A549 (cell line): Measurements from ENCODE around the gene RABGAP1L. TPM values are rescaled to one million over a fixed set of nuclear protein-coding genes. Genes with fewer than 3 reads are reported as not detected.
"Not testable (repeated sequence)": the region's sequence is repeated elsewhere in the genome, so short reads cannot be mapped to it uniquely, and the experiment has no call there.

ENCODE experiments used
- ATAC-seq, 2 experiments: fragments of 200-7000 bp in 1 of 2; fragments of >200 bp in 1 of 2; cut with Nextera tagmentation in 1 of 2; cut with Tn5 transposase in 1 of 2; 3 replicates each; pipeline versions ENCODE4 v1.8.0 to v1.9.1; 2018 to 2020; ENCODE audit warnings: mild to moderate bottlenecking in 1 of 2, moderate library complexity in 1 of 2
- CTCF ChIA-PET: fragments of 300-600 bp; sonication (Branson Sonifier 250); formaldehyde crosslinking; extraction: SDS; loops from one replicate; lab custom pipeline; 2021; ENCODE audit warnings: antibody characterized with exemption, inconsistent platforms; lab: Yijun Ruan, JAX
- POLR2A ChIA-PET: fragments of 350-600 bp; formaldehyde crosslinking; extraction: SDS; loops from one replicate; lab custom pipeline; 2021; ENCODE audit warnings: antibody characterized with exemption, inconsistent platforms; lab: Yijun Ruan, JAX
- DNase-seq, 2 experiments: peaks; one replicate each; pipeline versions ENCODE4 v3.0.0 to v3.0.0-alpha.2; 2011 to 2016; ENCODE audit warnings: low read depth in 1 of 2, low spot score in 1 of 2
- FAIRE-seq: peaks from 2 replicates; lab custom pipeline; 2011; peaks lifted over from hg19 to GRCh38; lab: Jason Lieb, UNC
- H3K27ac ChIP-seq, 2 experiments: fragments of >200 bp; sonication (Bioruptor Twin); formaldehyde crosslinking; 3 replicates each; pipeline ENCODE4 v1.5.1; 2016 to 2017
- H3K4me1 ChIP-seq: fragments of >200 bp; sonication (Bioruptor Twin); formaldehyde crosslinking; 3 replicates; pipeline ENCODE4 v1.6.1; 2016
- H3K4me2 ChIP-seq: fragments of >200 bp; sonication (Bioruptor Twin); formaldehyde crosslinking; 3 replicates; pipeline ENCODE4 v1.6.1; 2016
- H3K4me3 ChIP-seq: fragments of >200 bp; sonication (Bioruptor Twin); formaldehyde crosslinking; 3 replicates; pipeline ENCODE4 v1.5.1; 2016
- H3K9me3 ChIP-seq: fragments of >200 bp; sonication (Bioruptor Twin); formaldehyde crosslinking; 3 replicates; pipeline ENCODE4 v1.6.1; 2016
- BHLHE40 ChIP-seq: IDR thresholded peaks from 2 replicates; pipeline ENCODE4 v1.6.1; 2012; ENCODE audit warnings: low read depth, low read length, inconsistent platforms
- CEBPB ChIP-seq, 2 experiments: fragments of >200 bp in 1 of 2; sonication (Bioruptor Twin) in 1 of 2; formaldehyde crosslinking in 1 of 2; IDR thresholded peaks; 2 replicates each; pipeline ENCODE4 v1.6.1; 2012 to 2016
- CHD2 ChIP-seq: fragments of 150-350 bp; IDR thresholded peaks from 2 replicates; pipeline ENCODE4 v1.6.1; 2014; ENCODE audit warnings: low read length; ENCODE audit not compliant: partially characterized antibody
- EHMT2 ChIP-seq: fragments of 200-600 bp; sonication (generic); IDR thresholded peaks from 2 replicates; pipeline ENCODE4 v1.6.1; 2016; ENCODE audit warnings: antibody characterized with exemption, low read depth, mild to moderate bottlenecking, moderate library complexity
- FOSL2 ChIP-seq, 2 experiments: fragments of 450-650 bp in 1 of 2; fragments of >200 bp in 1 of 2; sonication (Bioruptor Twin) in 1 of 2; formaldehyde crosslinking; IDR thresholded peaks; 2 replicates each; pipeline versions ENCODE4 v1.5.0 to v1.6.1; 2016 to 2020; ENCODE audit warnings: mild to moderate bottlenecking in 1 of 2, moderate library complexity in 1 of 2
- FOXS1 ChIP-seq: fragments of 250-450 bp; sonication (Bioruptor Pico); IDR thresholded peaks from 2 replicates; pipeline ENCODE4 v1.5.0; 2020; ENCODE audit warnings: mild to moderate bottlenecking, moderate library complexity
- GATA3 ChIP-seq: IDR thresholded peaks from 2 replicates; pipeline ENCODE4 v1.6.1; 2012; ENCODE audit warnings: borderline replicate concordance
- HDAC2 ChIP-seq: fragments of 200-600 bp; sonication (generic); IDR thresholded peaks from 2 replicates; pipeline ENCODE4 v1.6.1; 2016
- HOXA7 ChIP-seq: fragments of 250-450 bp; sonication (Bioruptor Pico); IDR thresholded peaks from 2 replicates; pipeline ENCODE4 v1.5.0; 2020; ENCODE audit warnings: mild to moderate bottlenecking, moderate library complexity
- HOXB13 ChIP-seq: fragments of 250-450 bp; sonication (Bioruptor Pico); IDR thresholded peaks from 2 replicates; pipeline ENCODE4 v1.5.0; 2020; ENCODE audit warnings: low read depth, mild to moderate bottlenecking, moderate library complexity
- HOXB5 ChIP-seq: fragments of 250-450 bp; sonication (Bioruptor Pico); IDR thresholded peaks from 2 replicates; pipeline ENCODE4 v1.5.0; 2020; ENCODE audit warnings: mild to moderate bottlenecking, moderate library complexity
- JUN ChIP-seq, 2 experiments: fragments of >200 bp; sonication (Bioruptor Twin); formaldehyde crosslinking; IDR thresholded peaks; 2 replicates in 1 of 2; 3 replicates in 1 of 2; pipeline ENCODE4 v1.6.1; 2016 to 2017
- KDM5A ChIP-seq: fragments of 200-600 bp; sonication (generic); IDR thresholded peaks from 2 replicates; pipeline ENCODE4 v1.6.1; 2016; ENCODE audit warnings: antibody characterized with exemption, mild to moderate bottlenecking
- NR3C1 ChIP-seq: fragments of >200 bp; sonication (Bioruptor Twin); formaldehyde crosslinking; IDR thresholded peaks from 3 replicates; pipeline ENCODE4 v1.6.1; 2017
- POLR2A ChIP-seq: IDR thresholded peaks from 2 replicates; pipeline ENCODE4 v1.6.1; 2012; ENCODE audit warnings: mild to moderate bottlenecking, low read length
- POLR2AphosphoS2 ChIP-seq: conservative IDR thresholded peaks from 2 replicates; pipeline ENCODE4 v1.6.1; 2012; ENCODE audit warnings: low read length, improper control_type of control experiment, inconsistent platforms
- RAD21 ChIP-seq, 2 experiments: fragments of >200 bp in 1 of 2; sonication (Bioruptor Twin) in 1 of 2; formaldehyde crosslinking in 1 of 2; IDR thresholded peaks in 1 of 2; conservative IDR thresholded peaks in 1 of 2; 2 replicates in 1 of 2; 3 replicates in 1 of 2; pipeline ENCODE4 v1.6.1; 2012 to 2018; ENCODE audit warnings: inconsistent platforms in 1 of 2
- RNF2 ChIP-seq: fragments of 200-600 bp; sonication (generic); IDR thresholded peaks from 2 replicates; pipeline ENCODE4 v1.6.1; 2016; ENCODE audit warnings: low read depth, mild to moderate bottlenecking, antibody characterized with exemption, moderate library complexity, borderline replicate concordance
- TP53 ChIP-seq: fragments of 250-450 bp; sonication (Bioruptor Pico); IDR thresholded peaks from 2 replicates; pipeline ENCODE4 v1.5.0; 2021; ENCODE audit warnings: mild to moderate bottlenecking, moderate library complexity
- ZC3H11A ChIP-seq: fragments of 450-650 bp; IDR thresholded peaks from 2 replicates; pipeline ENCODE4 v1.6.1; 2014; ENCODE audit warnings: antibody characterized with exemption, mild to moderate bottlenecking
- ZSCAN20 ChIP-seq: fragments of 250-450 bp; sonication (Bioruptor Pico); IDR thresholded peaks from 2 replicates; pipeline ENCODE4 v1.8.0; 2022; ENCODE audit warnings: mild to moderate bottlenecking, moderate library complexity
- WGBS: methylation state at CpG from one replicate; pipeline ENCODE4 v1.1.6; 2017; ENCODE audit errors: missing lambda C conversion rate; 5-methylcytosine and 5-hydroxymethylcytosine counted together
- polyA plus RNA-seq, 4 experiments: library from polyadenylated mRNA; depleted of rRNA in 3 of 4; stranded (reverse); fragments of >200 nt; fragmentation: RNase III in 1 of 4; extraction: RNeasy Plus Mini Kit Qiagen cat#74134 plus additional on column Dnase treatment in 1 of 4; gene quantifications; 2 replicates in 3 of 4; 3 replicates in 1 of 4; pipeline ENCODE4 v1.2.3, GENCODE V29; 2011 to 2017
- TF ChIP-seq, protein P1 (sequence below): fragments of >200 bp; sonication (Bioruptor Twin); formaldehyde crosslinking; IDR thresholded peaks from 2 replicates; pipeline ENCODE4 v1.6.1; 2016
- TF ChIP-seq, protein P2 (sequence below): fragments of 250-450 bp; sonication (Bioruptor Pico); IDR thresholded peaks from 2 replicates; pipeline ENCODE4 v1.5.0; 2020; ENCODE audit warnings: low read depth, mild to moderate bottlenecking, moderate library complexity
- TF ChIP-seq, protein P3 (sequence below): fragments of 450-650 bp; IDR thresholded peaks from 2 replicates; pipeline ENCODE4 v1.6.1; 2014; ENCODE audit warnings: antibody characterized with exemption

The RABGAP1L gene
- polyA plus RNA-seq, 2 of the 4 experiments (the other 2 are of a cell fraction), result 8.2 to 18.6 TPM

DNA sequence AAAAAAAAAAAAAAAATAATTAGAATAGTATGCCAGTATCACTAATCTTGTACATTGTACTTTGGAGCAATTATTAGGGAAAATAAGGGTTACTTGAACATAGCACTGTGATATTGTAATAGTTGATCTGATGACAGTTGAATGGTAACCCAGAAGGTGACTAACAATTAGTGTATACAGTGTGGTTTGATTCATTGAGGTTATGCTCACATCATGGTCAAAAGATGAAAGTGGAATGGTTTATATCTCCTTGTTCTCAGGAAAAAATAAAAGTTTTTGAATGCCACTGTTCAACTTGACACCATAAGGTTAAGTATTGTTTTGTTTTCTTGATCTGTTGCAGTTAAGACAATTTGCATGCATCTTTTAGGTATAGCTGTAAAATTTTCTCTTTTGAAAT is 375.5 kb downstream of the RABGAP1L start:
- DNase-seq, result no peak
- ChIA-PET CTCF (no interaction called here), POLR2A (no interaction called here)
- no peak for ATAC-seq
- TF ChIP-seq HOXB13 (CRISPR knock-in tag), result no peak
- Histone ChIP-seq H3K4me2 (no peak overlapping the region), H3K27ac (no peak overlapping the region), H3K9me3 (0 out of 3 replicates have a peak, but pooled peaks cover 5% of the 10 kb centered on the region), H3K4me3 (no peak overlapping the region), H3K4me1 (no peaks in the 10 kb centered on the region)
- no peak for FAIRE-seq

DNA sequence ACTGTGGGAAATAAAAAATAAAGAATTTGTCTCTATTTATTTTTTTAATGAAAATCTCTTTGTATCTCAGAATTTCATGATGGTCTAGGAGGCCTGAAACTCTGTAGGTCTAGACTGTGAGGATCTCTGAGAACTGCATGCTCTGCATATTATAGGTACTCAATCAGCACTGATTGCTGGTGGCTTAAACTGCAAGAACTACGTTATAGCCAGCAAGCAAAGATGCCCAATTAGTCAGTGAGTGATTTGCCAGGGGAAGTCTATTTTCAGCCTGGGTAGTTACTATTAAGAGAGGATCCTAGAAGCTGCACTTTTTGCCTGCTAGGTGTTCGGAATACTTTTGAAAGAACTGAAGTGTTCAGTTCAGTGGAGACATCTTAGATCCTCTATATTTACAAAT is 375.9 kb downstream of the RABGAP1L start:
- H3K9me3 ChIP-seq, result 0 out of 3 replicates have a peak, but pooled peaks cover 5% of the 10 kb centered on the region
- no peak overlapping the region for H3K4me2 ChIP-seq
- TF ChIP-seq RNF2 (no peak), ZC3H11A (no peak), KDM5A (no peak), GATA3 (no peak), RAD21 (conservative IDR thresholded peaks at IDR 0.05 in 1 of 2, IDR thresholded peaks at IDR 0.05 in 1 of 2) (no peak), JUN (IDR thresholded peaks at IDR 0.05) (no peak), CHD2 (no peak)
- no peak for FAIRE-seq
- POLR2A ChIA-PET, result no interaction called here
- no peak for ATAC-seq
- whole genome bisulfite sequencing, result 76% methylated on average over 2 of the region's 2 CpGs
- DNase-seq, result no peak
- CTCF ChIA-PET, result no interaction called here
- no peak overlapping the region for H3K4me3 ChIP-seq
- H3K4me1 ChIP-seq, result no peaks in the 10 kb centered on the region
- H3K27ac ChIP-seq, result no peak overlapping the region

DNA sequence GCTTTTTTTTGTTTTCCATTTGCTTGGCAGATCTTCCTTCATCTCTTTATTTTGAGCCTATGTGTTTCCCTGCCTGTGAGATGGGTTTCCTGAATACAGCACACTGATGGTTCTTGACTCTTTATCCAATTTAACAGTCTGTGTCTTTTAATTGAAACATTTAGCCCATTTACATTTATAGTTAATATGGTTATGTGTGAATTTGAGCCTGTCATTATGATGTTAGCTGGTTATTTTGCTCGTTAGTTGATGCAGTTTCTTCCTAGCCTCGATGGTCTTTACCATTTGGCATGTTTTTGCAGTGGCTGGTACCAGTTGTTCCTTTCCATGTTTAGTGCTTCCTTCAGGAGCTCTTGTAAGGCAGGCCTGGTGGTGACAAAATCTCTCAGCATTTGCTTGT is 384.1 kb downstream of the RABGAP1L start:
- H3K9me3 ChIP-seq, CTCF ChIA-PET, ATAC-seq, H3K27ac ChIP-seq, H3K4me1 ChIP-seq, H3K4me3 ChIP-seq, DNase-seq, FAIRE-seq, POLR2A ChIA-PET, H3K4me2 ChIP-seq: not testable (repeated sequence)
- WGBS, result 4% methylated on average over 2 of the region's 2 CpGs

DNA sequence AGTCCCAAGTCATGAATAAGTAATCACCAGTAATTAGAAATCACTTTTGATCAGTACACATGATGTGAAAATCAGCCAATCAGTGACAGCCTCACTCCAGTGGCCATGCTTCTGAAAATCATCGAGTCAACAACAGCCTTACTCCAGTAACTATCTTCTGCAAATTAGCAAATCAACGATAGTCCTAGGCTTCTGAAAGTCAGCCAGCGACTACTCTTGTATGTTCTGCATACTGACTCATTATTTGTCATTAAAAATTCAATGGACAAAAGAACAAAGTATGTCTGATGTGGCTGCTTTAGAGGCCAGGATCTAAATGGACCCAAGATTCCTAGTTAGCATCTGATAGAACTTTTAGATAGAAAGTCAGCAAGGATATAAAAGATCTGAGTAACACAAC is 391.0 kb downstream of the RABGAP1L start:
- WGBS, result 54% methylated on average over 3 of the region's 3 CpGs
- no peak for TF ChIP-seq TP53 (CRISPR knock-in tag)
- TF ChIP-seq, protein P1, sequence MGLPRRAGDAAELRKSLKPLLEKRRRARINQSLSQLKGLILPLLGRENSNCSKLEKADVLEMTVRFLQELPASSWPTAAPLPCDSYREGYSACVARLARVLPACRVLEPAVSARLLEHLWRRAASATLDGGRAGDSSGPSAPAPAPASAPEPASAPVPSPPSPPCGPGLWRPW, result no peak
- no peak for TF ChIP-seq BHLHE40
- TF ChIP-seq HDAC2, result no peak
- TF ChIP-seq, protein P2, sequence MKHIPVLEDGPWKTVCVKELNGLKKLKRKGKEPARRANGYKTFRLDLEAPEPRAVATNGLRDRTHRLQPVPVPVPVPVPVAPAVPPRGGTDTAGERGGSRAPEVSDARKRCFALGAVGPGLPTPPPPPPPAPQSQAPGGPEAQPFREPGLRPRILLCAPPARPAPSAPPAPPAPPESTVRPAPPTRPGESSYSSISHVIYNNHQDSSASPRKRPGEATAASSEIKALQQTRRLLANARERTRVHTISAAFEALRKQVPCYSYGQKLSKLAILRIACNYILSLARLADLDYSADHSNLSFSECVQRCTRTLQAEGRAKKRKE (CRISPR knock-in tag), result no peak
- no peak for TF ChIP-seq NR3C1
- TF ChIP-seq RNF2, result no peak
- TF ChIP-seq CEBPB (IDR thresholded peaks at IDR 0.05), result no peak
- no peak for TF ChIP-seq ZSCAN20 (CRISPR knock-in tag)
- TF ChIP-seq POLR2A, result no peak
- no peak for TF ChIP-seq EHMT2
- TF ChIP-seq HOXB5 (CRISPR knock-in tag), result no peak
- TF ChIP-seq, protein P3, sequence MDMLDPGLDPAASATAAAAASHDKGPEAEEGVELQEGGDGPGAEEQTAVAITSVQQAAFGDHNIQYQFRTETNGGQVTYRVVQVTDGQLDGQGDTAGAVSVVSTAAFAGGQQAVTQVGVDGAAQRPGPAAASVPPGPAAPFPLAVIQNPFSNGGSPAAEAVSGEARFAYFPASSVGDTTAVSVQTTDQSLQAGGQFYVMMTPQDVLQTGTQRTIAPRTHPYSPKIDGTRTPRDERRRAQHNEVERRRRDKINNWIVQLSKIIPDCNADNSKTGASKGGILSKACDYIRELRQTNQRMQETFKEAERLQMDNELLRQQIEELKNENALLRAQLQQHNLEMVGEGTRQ, result no peak
- TF ChIP-seq FOXS1 (CRISPR knock-in tag), result no peak
- no peak for TF ChIP-seq POLR2AphosphoS2
- TF ChIP-seq HOXA7, result no peak
- TF ChIP-seq HOXB13 (CRISPR knock-in tag), result no peak
- TF ChIP-seq FOSL2 (IDR thresholded peaks at IDR 0.05), result no peak
- no peak for TF ChIP-seq FOSL2 (CRISPR knock-in tag; IDR thresholded peaks at IDR 0.05)
- no peak for TF ChIP-seq GATA3
- no peak overlapping the region for H3K4me2 ChIP-seq
- ChIA-PET CTCF (no interaction called here), POLR2A (no interaction called here)
- H3K4me3 ChIP-seq, result no peak overlapping the region
- no peak for DNase-seq
- no peak for ATAC-seq
- no peaks in the 10 kb centered on the region for H3K4me1 ChIP-seq
- no peaks in the 10 kb centered on the region for H3K9me3 ChIP-seq
- FAIRE-seq, result no peak
- no peak overlapping the region for H3K27ac ChIP-seq
